Sigmoid colon (tissue), 7 donors: ENCODE results near the gene LEFTY1. TPM values are rescaled to one million over a fixed set of nuclear protein-coding genes. Genes with fewer than 3 reads are reported as not detected.

ENCODE experiments used
- DNase-seq: peaks from one replicate; pipeline ENCODE4 v3.0.0-alpha.2; 2019
- H3K27ac ChIP-seq, 4 donors: fragments of 200-600 bp; sonication (generic); one replicate each; pipeline ENCODE4 v1.5.1; 2016 to 2019; ENCODE audit warnings: mild to moderate bottlenecking in 1 of 4
- H3K27me3 ChIP-seq, 3 donors: fragments of 200-600 bp; sonication (generic); one replicate each; pipeline ENCODE4 v1.5.1; 2019; ENCODE audit warnings: mild to moderate bottlenecking in 1 of 3
- H3K36me3 ChIP-seq, 4 donors: fragments of 200-600 bp; sonication (generic); one replicate each; pipeline ENCODE4 v1.5.1; 2016 to 2019
- H3K4me1 ChIP-seq, 4 donors: fragments of 200-600 bp; sonication (generic); one replicate each; pipeline ENCODE4 v1.5.1; 2017 to 2019
- H3K4me3 ChIP-seq, 4 donors: fragments of 200-600 bp; sonication (generic); one replicate each; pipeline ENCODE4 v1.5.1; 2017 to 2019; ENCODE audit warnings: mild to moderate bottlenecking in 2 of 4, moderate library complexity in 1 of 4
- H3K9me3 ChIP-seq, 4 donors: fragments of 200-600 bp in 3 of 4; sonication (generic) in 3 of 4; one replicate each; pipeline versions ENCODE4 v1.5.1 to v1.6.1; 2013 to 2019
- EP300 ChIP-seq, 4 donors: sonication (generic); formaldehyde crosslinking; IDR thresholded peaks; one replicate each; pipeline ENCODE4 v1.6.1; 2017; ENCODE audit warnings: antibody characterized with exemption in 4 of 4
- POLR2A ChIP-seq, 2 donors: fragments of 450-650 bp; IDR thresholded peaks; one replicate each; pipeline ENCODE4 v1.6.1; 2016; ENCODE audit warnings: antibody characterized with exemption in 2 of 2, mild to moderate bottlenecking in 2 of 2, moderate library complexity in 2 of 2
- POLR2AphosphoS5 ChIP-seq, 4 donors: sonication (generic); formaldehyde crosslinking; IDR thresholded peaks; one replicate each; pipeline ENCODE4 v1.6.1; 2017; ENCODE audit warnings: antibody characterized with exemption in 4 of 4
- WGBS, 2 donors: extraction: QIAGEN DNeasy Blood & Tissue Kit; methylation state at CpG; one replicate each; pipeline ENCODE4 v1.1.7; 2013; 5-methylcytosine and 5-hydroxymethylcytosine counted together
- intact Hi-C: fragments of 100-400 bp; cut with DNase I; formaldehyde crosslinking; loops from one replicate; pipeline ENCODE4 v1.15.1; 2023
- polyA plus RNA-seq, 3 donors: library from polyadenylated mRNA; stranded (reverse); fragments of 200-250 nt; gene quantifications; one replicate each; pipeline ENCODE4 v1.2.3, GENCODE V29; 2013
- total RNA-seq, 4 donors: library from RNA; depleted of rRNA; stranded (reverse); fragments of >200 nt; gene quantifications; one replicate each; pipeline ENCODE4 v1.1.0, GENCODE V29; 2016
- TF ChIP-seq, protein P1 (sequence below), 4 experiments: fragments of 450-650 bp in 3 of 4; fragments of 200-600 bp in 1 of 4; IDR thresholded peaks; one replicate each; pipeline ENCODE4 v1.5.1; 2016 to 2019; ENCODE audit warnings: antibody characterized with exemption in 4 of 4, mild to moderate bottlenecking in 3 of 4, moderate library complexity in 2 of 4
- donor health status: healthy with polysubstance abuse.
- donor health status: Bipolar disorder and iron deficiency.
- donor health status: healthy.

The LEFTY1 gene
- total and polyA plus RNA-seq, 7 donors: 14.4 to 120 (median 46.2) TPM; not detected in 4

DNA sequence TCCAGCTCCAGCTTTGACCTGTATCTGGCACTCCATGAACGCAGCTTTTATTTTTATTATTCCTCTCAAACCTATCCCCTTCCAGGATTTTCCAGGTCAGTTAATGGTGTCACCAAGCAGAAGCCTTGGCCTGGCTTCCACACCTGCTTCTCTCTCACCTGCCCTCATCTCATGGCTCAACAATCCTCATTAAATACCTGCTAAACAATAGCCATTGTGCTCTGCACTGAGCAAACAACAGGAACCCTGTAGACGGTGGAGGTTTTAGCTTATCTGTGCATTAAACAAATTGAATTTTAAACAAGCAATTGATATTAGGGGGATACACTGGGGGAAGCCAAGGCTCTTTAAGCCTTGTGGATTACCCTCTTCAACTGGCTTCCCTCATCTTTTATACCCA is 19.8 kb upstream of the LEFTY1 start:
- intact Hi-C loops: no loop called here
- no peak overlapping the region for H3K27ac ChIP-seq
- no peak for DNase-seq
- H3K4me3 ChIP-seq: no peak overlapping the region
- H3K27me3 ChIP-seq: no peaks in the 10 kb centered on the region
- H3K4me1 ChIP-seq: peaks cover 0 to 11% (median 9%) of the 10 kb centered on the region in 4 donors
- H3K36me3 ChIP-seq: no peaks in the 10 kb centered on the region
- H3K9me3 ChIP-seq: no peaks in the 10 kb centered on the region
- no peak for TF ChIP-seq POLR2A (IDR thresholded peaks at IDR 0.05)
- TF ChIP-seq POLR2AphosphoS5 (IDR thresholded peaks at IDR 0.05): no peak
- WGBS, 2 donors: 16 to 67% methylated on average over 2 of the region's 2 CpGs

DNA sequence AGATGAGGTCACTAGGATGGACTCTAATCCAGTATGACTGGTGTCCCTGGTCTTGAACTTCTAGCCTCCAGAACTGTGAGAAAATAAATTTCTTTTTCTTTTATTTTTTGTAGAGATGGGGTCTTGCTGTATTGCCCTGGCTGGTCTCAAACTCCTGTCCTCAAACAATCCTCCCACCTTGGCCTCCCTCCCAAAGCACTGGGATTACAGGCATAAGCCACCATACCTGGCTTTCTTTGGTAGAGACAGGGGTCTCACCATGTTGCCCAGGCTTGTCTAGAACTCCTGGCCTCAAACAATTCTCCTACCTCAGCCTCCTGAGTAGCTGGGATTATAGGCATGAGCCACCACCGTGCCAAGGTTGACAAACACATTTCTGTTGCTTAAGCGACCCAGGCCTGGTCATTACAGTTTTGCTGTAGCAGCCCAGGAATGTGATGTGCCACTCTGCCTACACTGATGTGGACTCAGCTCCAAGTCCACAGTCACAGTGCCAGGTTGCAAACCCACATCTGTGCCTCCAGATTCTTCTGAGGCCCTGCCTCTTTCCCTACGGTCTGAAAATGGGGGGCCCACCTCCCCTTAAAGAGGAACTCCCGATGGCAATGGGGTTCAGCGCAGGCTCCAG is 19.2 kb upstream of the LEFTY1 start:
- 44 to 78% methylated on average over 5 of the region's 5 CpGs for WGBS, 2 donors
- DNase-seq: no peak
- no peak overlapping the region for H3K4me3 ChIP-seq
- intact Hi-C loops: no loop called here
- no peaks in the 10 kb centered on the region for H3K9me3 ChIP-seq
- H3K27me3 ChIP-seq: no peaks in the 10 kb centered on the region
- H3K27ac ChIP-seq: no peak overlapping the region
- H3K36me3 ChIP-seq: no peaks in the 10 kb centered on the region
- TF ChIP-seq, protein P1, sequence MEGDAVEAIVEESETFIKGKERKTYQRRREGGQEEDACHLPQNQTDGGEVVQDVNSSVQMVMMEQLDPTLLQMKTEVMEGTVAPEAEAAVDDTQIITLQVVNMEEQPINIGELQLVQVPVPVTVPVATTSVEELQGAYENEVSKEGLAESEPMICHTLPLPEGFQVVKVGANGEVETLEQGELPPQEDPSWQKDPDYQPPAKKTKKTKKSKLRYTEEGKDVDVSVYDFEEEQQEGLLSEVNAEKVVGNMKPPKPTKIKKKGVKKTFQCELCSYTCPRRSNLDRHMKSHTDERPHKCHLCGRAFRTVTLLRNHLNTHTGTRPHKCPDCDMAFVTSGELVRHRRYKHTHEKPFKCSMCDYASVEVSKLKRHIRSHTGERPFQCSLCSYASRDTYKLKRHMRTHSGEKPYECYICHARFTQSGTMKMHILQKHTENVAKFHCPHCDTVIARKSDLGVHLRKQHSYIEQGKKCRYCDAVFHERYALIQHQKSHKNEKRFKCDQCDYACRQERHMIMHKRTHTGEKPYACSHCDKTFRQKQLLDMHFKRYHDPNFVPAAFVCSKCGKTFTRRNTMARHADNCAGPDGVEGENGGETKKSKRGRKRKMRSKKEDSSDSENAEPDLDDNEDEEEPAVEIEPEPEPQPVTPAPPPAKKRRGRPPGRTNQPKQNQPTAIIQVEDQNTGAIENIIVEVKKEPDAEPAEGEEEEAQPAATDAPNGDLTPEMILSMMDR (IDR thresholded peaks at IDR 0.05): no peak
- TF ChIP-seq POLR2AphosphoS5 (IDR thresholded peaks at IDR 0.05) (no peak), EP300 (IDR thresholded peaks at IDR 0.05) (no peak), POLR2A (IDR thresholded peaks at IDR 0.05) (no peak)
- peaks cover 0 to 11% (median 9%) of the 10 kb centered on the region in 4 donors for H3K4me1 ChIP-seq

DNA sequence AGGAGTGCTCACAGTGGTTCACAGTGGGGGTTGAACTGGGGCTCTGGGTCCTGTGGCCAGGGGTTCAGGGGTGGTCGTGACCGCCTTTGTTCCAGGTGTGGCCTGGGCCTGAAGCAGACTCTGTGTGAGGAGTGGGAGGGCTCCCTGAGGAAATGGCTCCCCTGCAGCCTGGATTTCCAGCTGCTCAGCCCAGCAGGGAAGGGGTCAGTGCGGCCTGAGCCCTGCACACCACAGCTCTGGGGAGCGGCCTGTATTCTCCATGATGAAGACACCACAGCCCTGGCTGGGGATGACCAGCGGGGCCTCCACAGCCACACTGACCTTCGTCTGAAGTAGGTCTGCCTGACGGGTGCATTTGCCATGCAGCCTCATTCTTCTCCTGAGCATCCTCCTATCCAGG is 18.4 kb upstream of the LEFTY1 start:
- WGBS, 2 donors: 95 to 96% methylated on average over 7 of the region's 7 CpGs
- no peak for TF ChIP-seq EP300 (IDR thresholded peaks at IDR 0.05)
- no peak for TF ChIP-seq POLR2A (IDR thresholded peaks at IDR 0.05)
- TF ChIP-seq, protein P1 (IDR thresholded peaks at IDR 0.05): no peak
- no peak for TF ChIP-seq POLR2AphosphoS5 (IDR thresholded peaks at IDR 0.05)
- intact Hi-C loops: no loop called here

DNA sequence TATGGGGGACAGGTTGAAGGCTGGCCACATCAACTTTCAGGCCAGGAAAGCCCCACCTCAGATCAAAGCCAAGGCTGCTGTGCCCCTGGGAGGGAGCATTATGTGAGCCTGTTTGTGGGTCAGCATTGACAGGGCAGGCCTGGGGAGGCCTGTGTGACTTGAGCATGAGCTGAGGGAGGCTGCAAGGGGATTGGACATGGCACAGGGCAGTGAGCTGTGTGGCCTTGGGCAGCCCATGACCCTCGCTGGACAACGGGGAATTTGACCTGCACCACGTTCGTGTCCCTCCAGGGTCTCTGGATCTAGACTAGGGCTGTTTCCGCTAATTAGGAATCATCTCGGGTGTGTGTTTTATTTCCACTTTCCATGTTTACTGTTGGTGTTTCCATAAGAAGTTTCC is 17.5 kb upstream of the LEFTY1 start:
- DNase-seq: no peak
- Histone ChIP-seq H3K9me3 (no peaks in the 10 kb centered on the region), H3K27me3 (no peaks in the 10 kb centered on the region), H3K27ac (no peak overlapping the region), H3K4me3 (no peak overlapping the region), H3K36me3 (no peaks in the 10 kb centered on the region), H3K4me1 (peaks cover 0 to 6% (median 6%) of the 10 kb centered on the region in 4 donors)
- TF ChIP-seq POLR2A (IDR thresholded peaks at IDR 0.05) (no peak), POLR2AphosphoS5 (IDR thresholded peaks at IDR 0.05) (no peak), EP300 (IDR thresholded peaks at IDR 0.05) (no peak)
- TF ChIP-seq, protein P1 (IDR thresholded peaks at IDR 0.05): no peak
- intact Hi-C loops: no loop called here
- WGBS, 2 donors: 90 to 92% methylated on average over 6 of the region's 6 CpGs

More for the DNA sequence above, 18.4 kb upstream of the LEFTY1 start:
- Histone ChIP-seq H3K36me3 (no peaks in the 10 kb centered on the region), H3K4me3 (no peak overlapping the region), H3K27me3 (no peaks in the 10 kb centered on the region), H3K4me1 (peaks cover 0 to 11% (median 9%) of the 10 kb centered on the region in 4 donors), H3K9me3 (no peaks in the 10 kb centered on the region), H3K27ac (no peak overlapping the region)
- no peak for DNase-seq

DNA sequence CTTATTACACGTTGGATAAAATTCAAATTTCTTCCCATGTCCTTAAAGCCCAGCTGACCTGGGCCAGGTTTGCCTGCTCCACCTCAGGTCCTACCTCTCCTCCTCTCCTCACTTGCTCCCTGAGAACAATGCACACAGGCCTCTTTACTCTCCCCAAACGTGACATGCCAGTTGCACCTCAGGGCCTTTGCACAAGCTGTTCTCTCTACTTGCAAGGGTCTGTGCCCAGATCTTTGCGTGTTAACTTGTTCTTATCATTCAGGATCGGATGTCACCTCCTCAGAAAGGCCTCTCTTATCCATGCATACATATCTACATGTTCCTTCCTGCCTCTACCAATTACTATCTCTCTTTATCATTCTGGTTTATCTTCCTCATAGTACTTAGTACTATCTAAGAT is 14.7 kb upstream of the LEFTY1 start:
- Histone ChIP-seq H3K4me3 (no peak overlapping the region), H3K9me3 (no peaks in the 10 kb centered on the region), H3K27me3 (no peaks in the 10 kb centered on the region), H3K27ac (no peak overlapping the region), H3K36me3 (no peaks in the 10 kb centered on the region), H3K4me1 (no peaks in the 10 kb centered on the region)
- no peak for DNase-seq
- WGBS, 2 donors: 92% methylated on average over 4 of the region's 4 CpGs
- intact Hi-C loops: no loop called here
- TF ChIP-seq, protein P1 (IDR thresholded peaks at IDR 0.05): no peak
- TF ChIP-seq EP300 (IDR thresholded peaks at IDR 0.05) (no peak), POLR2A (IDR thresholded peaks at IDR 0.05) (no peak), POLR2AphosphoS5 (IDR thresholded peaks at IDR 0.05) (no peak)
